HG03066 (cell line): ENCODE results near the gene FBLN7.
"Not testable (repeated sequence)": the region's sequence is repeated elsewhere in the genome, so short reads cannot be mapped to it uniquely, and the experiment has no call there.

Source experiments
- ATAC-seq: cut with Tn5 transposase; IDR thresholded peaks from one replicate; pipeline ENCODE4 v1.9.1; 2021; ENCODE audit warnings: low read depth; ENCODE audit not compliant: unreplicated experiment

FBLN7 gene

GRCh38 chr2:112181571-112182290 is 43.5 kb downstream of the FBLN7 start:
- no peak for ATAC-seq

GRCh38 chr2:112182581-112183034 is 44.4 kb downstream of the FBLN7 start:
- no peak for ATAC-seq

DNA sequence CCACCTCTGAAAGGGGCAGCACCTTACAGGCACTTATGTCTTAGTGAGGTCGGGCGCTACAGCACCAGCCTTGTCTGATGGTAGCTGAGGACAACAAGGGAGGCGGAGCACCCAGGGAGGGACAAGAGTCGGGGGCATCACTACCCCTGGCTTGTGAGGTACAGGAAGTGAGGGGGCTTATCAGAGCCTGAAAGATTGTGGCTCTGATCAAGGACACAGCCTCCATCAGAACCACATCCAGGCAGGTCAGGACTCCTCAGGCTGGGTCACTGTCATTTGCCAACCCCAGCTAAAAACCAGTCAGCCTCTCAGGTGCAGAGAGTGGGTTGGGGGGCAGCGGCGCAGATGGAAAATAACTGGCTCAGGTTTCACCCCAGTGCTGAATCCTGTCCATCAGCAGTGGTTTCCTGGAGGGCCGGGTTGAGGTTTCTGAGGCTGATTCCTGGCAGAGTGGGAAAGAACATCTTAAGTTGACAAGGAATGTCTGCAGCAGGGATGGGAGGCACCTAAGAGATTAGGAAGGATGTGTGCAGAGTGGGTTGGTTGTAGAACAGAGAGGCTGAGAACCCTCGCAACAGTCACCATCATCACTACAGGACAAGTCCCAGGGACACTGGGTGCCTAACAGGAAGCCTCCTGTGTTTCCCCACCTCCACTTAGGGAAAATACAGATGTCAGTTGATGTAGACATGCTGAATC is 45.3 kb downstream of the FBLN7 start:
- no peak for ATAC-seq

- no peak for ATAC-seq
These were observed 45.9 kb downstream of the FBLN7 start for GRCh38 chr2:112184121-112184520.

GRCh38 chr2:112185131-112185530 is 46.9 kb downstream of the FBLN7 start:
- no peak for ATAC-seq

DNA sequence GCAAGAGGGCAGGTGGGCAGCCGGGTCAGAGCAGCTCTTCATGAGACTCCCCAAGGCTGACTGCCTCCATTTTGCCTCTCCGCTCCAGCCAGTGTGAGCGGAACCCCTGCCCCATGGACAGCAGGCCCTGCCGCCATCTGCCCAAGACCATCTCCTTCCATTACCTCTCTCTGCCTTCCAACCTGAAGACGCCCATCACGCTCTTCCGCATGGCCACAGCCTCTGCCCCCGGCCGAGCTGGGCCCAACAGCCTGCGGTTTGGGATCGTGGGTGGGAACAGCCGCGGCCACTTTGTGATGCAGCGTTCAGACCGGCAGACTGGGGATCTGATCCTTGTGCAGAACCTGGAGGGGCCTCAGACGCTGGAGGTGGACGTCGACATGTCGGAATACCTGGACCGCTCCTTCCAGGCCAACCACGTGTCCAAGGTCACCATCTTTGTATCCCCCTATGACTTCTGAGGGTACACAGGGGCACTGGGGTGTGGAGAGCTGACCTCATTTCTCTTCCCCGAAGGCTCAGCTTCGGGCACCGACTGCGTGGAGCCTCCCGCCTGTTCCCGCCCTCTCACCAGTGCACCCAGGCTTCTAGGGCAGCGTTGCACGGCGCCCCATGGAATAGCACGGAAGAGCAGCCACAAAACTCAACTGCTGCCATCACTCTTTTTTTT is 49.0 kb downstream of the FBLN7 start:
- no peak for ATAC-seq

GRCh38 chr2:112187805-112188596 is 49.8 kb downstream of the FBLN7 start:
- ATAC-seq = no peak

GRCh38 chr2:112189001-112189556 is 50.9 kb downstream of the FBLN7 start:
- ATAC-seq = no peak

DNA sequence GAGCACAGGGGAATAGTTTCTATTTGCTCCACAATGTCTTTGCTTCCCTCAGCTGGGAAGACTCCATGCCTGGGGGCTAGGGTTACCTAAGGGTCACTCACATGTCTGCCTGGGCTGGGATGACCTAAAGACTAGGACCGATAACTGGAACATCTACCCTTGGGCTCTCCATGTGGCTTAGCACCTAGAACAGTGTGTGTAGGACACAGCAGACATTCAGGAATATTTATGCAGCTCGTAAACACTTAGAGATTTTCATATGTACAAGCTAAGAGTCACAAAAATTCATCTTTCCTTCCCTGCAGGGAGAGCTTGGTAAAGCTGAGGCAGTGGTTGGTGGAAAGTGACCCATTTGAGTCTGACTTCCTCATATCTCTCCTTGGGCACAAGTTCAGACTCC is 55.8 kb downstream of the FBLN7 start:
- no peak for ATAC-seq

- no peak for ATAC-seq
These were observed 56.3 kb downstream of the FBLN7 start for GRCh38 chr2:112194482-112194881.

- ATAC-seq = no peak
These were observed 57.1 kb downstream of the FBLN7 start for GRCh38 chr2:112195167-112195766.

DNA sequence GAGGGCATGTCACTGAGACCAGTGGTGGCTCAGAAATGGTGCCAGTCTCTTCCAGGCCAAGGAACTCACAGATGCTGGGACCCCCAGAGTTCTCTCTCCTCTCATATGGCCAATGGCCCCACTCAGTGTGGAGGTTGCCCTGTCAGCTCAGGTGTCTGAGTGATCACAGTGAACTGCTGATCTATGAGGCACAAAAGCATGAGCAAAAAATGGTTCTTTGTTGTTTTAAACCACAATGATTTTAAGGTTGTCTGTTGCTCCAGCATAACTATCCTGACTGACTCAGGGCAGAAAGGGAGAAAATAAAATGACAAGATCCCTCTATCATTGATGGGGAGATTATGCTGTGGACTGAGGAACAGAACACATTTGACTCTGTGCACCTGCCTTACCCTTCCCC is 57.8 kb downstream of the FBLN7 start:
- ATAC-seq = no peak

DNA sequence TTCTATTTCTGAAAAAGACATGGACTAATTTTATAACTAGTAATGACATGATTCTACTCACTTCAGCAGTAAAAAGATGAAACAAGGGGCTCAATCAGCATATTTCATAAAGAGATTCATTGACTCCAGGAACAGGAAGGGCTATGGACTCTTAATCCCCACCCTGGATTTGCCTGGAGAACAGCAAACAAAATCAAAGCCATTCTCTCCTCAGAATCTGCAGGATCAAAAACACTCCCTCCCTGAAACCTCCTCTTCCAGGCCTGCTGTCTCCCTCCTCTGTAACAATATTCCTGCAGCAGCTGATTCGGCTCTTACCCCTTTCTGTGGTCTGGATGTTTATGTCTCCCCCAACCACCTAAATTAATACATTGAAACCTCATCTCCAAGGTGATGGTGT is 59.7 kb downstream of the FBLN7 start:
- ATAC-seq = no peak

- no peak for ATAC-seq
These were observed 60.6 kb downstream of the FBLN7 start for GRCh38 chr2:112198780-112199179.

- ATAC-seq = no peak
These were observed 61.0 kb downstream of the FBLN7 start for GRCh38 chr2:112199188-112199587.

DNA sequence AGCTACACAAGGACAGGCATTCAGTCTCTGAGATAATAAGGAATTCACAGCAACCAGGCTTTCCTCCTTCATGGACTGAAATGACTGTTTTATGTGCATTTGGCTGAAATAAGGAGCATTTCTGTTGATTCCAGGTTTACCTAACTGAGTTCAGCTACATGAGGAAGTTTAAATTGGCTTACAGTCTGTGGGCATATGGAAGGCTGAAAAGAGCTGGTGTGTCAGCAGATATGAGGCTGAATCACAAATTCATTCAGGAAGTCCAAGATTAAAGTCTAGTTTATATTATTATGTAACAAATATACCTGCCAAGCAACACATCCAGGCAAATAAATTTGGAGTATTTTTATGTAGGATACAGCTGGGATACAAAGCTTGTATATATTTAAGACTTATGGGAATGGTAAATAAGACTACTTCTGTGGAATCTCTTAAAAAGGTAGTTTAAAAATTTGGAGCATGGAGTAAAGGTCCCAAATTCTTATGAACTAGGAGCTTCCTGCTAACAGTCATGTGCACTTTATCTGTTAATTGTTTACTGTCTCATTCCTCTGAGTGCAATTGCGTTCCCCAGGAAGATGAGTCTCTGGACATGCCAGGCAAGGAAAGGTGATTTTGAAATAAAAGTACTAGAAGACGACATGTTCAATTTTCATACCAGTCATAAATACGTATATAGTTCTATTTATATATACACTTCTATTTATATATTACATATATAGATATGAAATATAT is 63.7 kb downstream of the FBLN7 start:
- ATAC-seq = no peak

- no peak for ATAC-seq
These were observed 66.2 kb downstream of the FBLN7 start for GRCh38 chr2:112204411-112204810.

DNA sequence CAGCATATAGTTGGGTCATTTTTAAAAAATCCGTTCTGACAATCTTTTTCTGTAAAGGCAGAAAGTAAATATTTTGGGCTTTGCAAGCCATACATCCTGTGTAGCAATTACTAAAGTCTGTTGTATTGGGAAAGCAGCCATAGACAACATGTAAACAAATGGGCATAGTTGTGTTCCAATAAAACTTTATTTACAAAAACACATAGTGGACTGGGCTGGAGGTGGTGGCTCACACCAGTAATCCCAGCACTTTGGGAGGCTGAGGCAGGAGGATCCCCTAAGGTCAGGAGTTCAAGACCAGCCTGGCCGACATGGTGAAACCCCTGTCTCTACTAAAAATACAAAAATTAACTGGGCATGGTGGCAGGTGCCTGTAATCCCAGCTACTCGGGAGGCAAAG is 69.7 kb downstream of the FBLN7 start:
- not testable (repeated sequence) for ATAC-seq

DNA sequence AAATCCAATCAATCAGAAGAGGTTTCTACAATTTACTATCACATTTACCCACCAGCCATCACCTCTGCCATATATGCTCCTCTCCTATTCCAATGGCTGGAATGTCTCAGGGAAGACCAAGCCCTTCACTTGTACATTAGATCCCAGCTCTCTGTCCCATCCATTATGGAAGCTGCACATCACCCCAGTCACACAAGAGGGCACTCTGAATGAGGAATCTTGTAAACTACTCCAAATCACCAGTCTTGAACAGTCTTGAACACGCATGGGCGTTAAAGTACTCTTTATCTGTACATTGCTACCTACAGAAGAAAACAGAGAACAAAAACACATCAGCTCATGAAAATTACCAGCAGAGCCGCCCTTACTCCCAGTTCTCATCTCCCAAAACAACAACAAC is 78.0 kb downstream of the FBLN7 start:
- no peak for ATAC-seq
